Stimulated activated CD4-positive, alpha-beta T cell treated with anti-CD3 and anti-CD28 coated beads, Interleukin-2, amount 100 ng/mL, for 24 hours (primary cell): ENCODE data around the gene MAP3K21.

Experiments
- DNase-seq, 2 donors: peaks; one replicate each; pipeline ENCODE4 v3.0.0-alpha.2; 2020

Gene MAP3K21

GRCh38 chr1:233390842-233391737 lies 63.6 kb downstream of the MAP3K21 start:
- no peak for DNase-seq

GRCh38 chr1:233393084-233393840 lies 65.7 kb downstream of the MAP3K21 start:
- DNase-seq: no peak

GRCh38 chr1:233393926-233394680 lies 66.6 kb downstream of the MAP3K21 start:
- no peak for DNase-seq

- DNase-seq: no peak
Observed at GRCh38 chr1:233394860-233395717, 67.6 kb downstream of the MAP3K21 start.

- DNase-seq: no peak
Observed at GRCh38 chr1:233395863-233396646, 68.5 kb downstream of the MAP3K21 start.

- no peak for DNase-seq
Observed at GRCh38 chr1:233406339-233406960, 78.9 kb downstream of the MAP3K21 start.

GRCh38 chr1:233406994-233407631 lies 79.6 kb downstream of the MAP3K21 start:
- DNase-seq: no peak

GRCh38 chr1:233409540-233409939 lies 82.0 kb downstream of the MAP3K21 start:
- DNase-seq: no peak

- no peak for DNase-seq
Observed at GRCh38 chr1:233410906-233411305, 83.4 kb downstream of the MAP3K21 start.

GRCh38 chr1:233412812-233413211 lies 85.3 kb downstream of the MAP3K21 start:
- no peak for DNase-seq

- DNase-seq: no peak
Observed at GRCh38 chr1:233421293-233421692, 93.8 kb downstream of the MAP3K21 start.

- DNase-seq: no peak
Observed at GRCh38 chr1:233424779-233425178, 97.3 kb downstream of the MAP3K21 start.

- DNase-seq: no peak
Observed at GRCh38 chr1:233427907-233428306, 100.4 kb downstream of the MAP3K21 start.

- no peak for DNase-seq
Observed at GRCh38 chr1:233431753-233432403, 104.4 kb downstream of the MAP3K21 start.

GRCh38 chr1:233432916-233433315 lies 105.4 kb downstream of the MAP3K21 start:
- no peak for DNase-seq

GRCh38 chr1:233433436-233434210 lies 106.1 kb downstream of the MAP3K21 start:
- DNase-seq: no peak
